Measurements from ENCODE around the gene PHYHIPL.

Gene PHYHIPL

DNA sequence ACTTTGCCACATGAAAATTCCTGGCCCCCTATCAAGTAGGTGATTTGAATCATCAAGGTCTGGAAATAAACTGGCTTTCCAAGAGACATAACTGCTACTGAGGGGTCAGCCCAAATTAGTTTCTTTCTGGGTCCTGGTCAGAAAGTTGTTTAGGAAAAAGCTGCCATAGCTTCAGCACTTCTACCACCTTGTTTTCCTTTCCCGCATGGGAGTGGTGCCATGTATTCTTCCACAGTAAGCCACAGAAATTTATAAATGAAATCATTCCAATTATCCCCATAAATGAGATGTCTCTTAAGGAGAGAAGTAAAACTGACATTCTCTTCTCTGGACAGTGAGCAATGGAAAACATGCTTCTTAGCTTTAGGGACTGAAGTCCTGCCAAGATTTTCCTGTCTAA lies 80.8 kb downstream of the PHYHIPL start:
- DNase-seq (ENCODE audit: low spot score) = no peak

DNA sequence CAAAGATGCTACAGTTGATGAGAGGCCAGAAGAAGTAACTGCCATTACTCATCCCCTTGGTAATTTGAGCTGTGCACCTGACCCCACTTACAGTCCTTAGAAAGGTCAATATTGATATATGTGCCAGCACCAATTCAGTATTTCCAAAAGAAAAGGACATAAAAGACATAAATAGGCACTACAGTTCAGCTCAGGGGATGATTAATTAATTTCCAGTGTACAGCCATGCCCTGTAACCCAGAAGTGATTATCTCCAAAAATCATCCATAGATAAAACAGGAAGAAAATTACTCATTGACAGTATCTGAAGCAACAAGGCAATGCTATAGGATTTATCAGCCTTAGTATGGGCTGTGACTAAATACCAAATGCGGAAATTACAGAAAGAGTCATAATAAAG lies 82.4 kb downstream of the PHYHIPL start:
- DNase-seq (ENCODE audit: low spot score) = no peak

DNA sequence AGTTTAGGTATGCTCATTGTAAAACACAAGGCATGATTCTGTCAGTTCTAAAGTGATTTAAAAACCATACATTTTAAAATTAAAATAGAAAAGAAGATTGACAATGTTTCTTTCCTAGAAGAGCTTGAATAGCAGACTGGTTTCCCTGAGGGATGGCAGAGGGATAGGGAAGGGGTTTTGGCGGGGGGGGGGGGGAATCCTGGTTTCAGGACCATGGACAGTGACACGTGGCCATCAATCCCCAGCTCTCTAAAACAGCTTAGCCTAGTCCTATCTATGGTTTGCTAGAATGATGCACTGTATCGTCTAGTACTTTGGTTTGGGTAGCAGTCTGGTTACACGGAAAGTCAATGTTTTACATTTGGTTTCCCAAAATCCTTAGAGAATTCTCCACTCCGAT lies 88.7 kb downstream of the PHYHIPL start:
- DNase-seq (ENCODE audit: low spot score) = no peak

DNA sequence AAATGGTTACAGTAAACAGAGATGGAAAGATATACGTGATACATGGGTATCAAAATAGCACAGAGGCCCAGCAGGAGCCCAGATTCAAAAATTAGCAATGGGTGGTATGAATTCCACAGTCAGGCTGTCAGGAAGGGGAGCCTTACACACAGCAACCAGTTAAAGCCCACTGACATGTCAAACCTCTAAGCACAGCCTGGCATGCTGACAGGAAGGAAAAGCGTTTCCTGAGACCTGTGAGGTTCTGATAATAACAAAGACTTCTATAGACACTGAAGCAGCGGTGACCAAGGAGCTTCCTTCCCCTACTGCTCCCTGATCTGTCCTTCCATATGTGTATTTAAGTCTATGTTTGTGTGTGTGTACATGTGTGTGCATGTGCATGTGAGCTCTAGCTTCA lies 89.9 kb downstream of the PHYHIPL start:
- no peak for DNase-seq (ENCODE audit: low spot score)

DNA sequence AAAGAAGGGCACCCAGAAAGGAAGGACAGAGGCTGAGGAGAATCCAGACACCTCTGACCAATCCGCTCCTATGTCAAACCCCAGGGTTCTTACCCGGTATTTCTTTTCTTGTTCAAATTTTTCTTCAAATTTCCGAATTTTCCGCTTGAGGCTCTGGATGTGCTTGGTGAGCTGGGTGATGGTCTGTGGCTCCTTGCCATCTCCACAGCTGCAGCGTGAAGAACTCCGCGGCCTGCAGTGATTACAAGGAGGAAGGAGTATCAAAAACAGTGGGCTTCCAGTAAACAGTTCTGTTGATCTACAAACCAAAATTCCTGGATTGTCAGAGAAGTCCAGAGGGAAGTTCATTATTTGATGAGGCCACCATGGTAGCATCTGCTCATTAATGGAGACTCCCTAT lies 92.0 kb downstream of the PHYHIPL start:
- DNase-seq (ENCODE audit: low spot score) = no peak

DNA sequence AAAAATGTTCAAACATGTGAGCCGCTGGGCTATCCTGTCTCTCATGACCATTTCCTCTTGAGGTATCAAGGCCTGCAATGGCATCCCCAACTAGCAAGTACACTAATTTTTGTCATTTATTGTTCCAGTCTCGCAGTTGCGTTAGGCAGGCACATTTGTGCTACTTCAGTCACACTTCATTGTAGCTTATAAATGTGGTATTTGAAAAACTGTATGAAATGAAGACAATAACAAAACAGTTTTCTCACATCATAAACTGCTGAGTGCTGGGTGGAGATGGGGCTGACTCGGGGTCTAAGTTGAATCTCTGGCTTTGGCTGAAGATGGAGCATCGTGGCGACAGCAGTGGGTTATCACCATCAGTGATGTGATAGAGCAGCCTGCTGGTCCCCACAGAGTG lies 93.2 kb downstream of the PHYHIPL start:
- DNase-seq (ENCODE audit: low spot score) = no peak

DNA sequence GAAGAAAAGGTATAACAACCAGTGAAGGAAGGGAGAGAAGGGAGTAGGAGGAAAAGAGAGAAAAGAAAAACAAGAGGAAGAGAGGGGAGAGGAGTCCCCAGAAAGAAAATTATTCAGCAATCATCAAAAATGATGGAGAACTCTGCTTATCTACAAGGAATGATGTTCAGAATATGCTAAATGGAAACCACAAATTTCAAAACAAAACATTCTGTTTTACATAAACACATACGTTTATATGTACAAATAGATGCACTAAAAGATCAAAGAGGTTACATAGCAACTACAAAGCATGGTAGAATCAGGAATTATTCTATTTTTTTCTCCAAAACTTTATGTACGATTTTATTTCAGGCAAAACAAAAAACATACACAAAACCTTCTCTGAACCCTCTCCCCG lies 94.0 kb downstream of the PHYHIPL start:
- no peak for DNase-seq (ENCODE audit: low spot score)

DNA sequence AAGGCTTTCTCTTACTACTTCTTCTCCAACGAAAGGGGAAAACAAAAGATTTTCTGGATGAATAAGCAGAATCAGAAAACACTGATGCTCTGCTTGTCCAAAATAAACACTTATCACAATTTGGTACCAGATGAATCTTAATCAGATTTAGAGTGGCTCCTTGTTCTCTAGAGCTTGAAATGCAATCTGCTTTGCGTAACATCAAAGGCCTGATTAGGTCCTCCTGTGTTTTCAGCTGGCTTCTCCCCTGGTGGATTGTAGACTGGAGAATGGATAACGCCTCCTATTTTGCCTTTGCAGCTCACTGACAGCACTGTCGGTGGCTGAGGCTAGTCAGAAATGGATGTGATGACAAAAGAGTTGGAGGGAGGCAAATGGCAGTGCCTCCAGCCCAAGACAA lies 94.7 kb downstream of the PHYHIPL start:
- DNase-seq (ENCODE audit: low spot score) = no peak

DNA sequence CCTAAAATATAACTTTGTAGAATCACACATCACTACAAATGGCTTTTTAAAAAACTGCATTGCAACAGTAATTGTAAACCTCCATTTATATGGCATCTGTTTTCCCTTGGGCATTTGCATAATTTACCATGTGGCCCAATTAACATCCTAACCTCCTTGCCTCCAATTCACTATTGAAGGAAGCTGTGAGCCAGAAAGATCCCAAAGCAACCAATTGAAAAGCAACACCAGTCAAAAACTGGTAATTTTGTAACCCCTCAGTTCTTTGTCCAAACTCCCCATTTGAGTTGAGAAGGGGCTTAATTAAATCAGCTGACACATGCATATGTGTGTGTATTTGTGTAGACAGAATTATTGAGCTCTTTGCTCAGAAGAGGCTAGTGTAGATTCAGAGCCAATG lies 95.6 kb downstream of the PHYHIPL start:
- DNase-seq (ENCODE audit: low spot score) = no peak

DNA sequence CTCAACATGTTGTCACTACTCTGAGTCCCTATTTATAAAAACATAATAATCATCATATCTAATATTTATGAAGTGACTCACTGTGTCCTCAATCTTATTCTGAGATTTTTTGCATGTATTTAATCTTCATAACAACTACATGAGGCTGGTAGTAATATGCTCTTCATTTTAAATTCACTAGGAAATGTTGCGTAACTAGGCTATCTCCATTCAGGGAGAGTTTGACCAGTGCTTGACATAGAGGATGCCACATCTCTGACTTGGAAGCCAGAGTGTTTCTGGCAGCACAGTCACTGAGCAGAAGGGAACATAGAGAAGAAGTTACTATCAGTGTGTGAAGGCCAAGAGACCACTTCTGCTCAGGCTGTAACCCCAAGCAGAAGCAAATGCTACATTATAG lies 97.0 kb downstream of the PHYHIPL start:
- no peak for DNase-seq (ENCODE audit: low spot score)

DNA sequence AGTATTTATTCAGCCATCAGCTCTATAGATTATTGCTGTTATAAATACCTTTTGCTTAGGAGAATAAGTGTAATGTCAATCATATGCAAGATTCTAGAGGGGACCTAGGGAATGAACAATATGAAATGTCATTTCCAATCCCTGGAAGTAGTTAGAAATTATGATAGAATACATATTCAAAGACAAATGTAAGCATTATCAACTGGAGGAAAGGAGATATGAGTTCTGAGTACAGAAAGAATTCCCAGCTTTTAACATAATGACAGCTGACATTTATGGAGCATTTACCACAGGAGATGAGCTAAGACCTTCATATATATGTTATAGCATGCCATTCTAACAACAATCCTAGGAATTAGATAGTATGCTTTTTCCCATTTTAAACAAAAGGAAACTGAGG lies 99.7 kb downstream of the PHYHIPL start:
- DNase-seq (ENCODE audit: low spot score) = no peak

DNA sequence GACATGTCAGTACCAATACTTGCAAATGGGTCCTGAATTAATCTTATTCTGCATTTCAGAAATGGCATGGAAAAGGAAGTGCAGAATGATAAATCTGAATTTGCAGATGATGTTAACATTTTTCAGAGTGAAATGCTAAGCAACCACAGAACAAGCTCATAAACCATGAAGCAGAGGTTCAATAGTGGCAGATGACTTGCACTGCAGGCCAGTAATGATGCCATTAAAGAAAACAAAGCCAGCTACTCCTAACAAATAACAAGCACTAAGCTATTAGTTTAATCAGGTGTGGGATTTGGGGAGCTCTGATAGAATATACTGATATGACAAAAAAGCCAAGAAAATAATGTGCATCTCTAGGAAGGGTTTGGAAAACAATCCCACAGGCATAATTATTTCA lies 100.5 kb downstream of the PHYHIPL start:
- DNase-seq (ENCODE audit: low spot score) = no peak

DNA sequence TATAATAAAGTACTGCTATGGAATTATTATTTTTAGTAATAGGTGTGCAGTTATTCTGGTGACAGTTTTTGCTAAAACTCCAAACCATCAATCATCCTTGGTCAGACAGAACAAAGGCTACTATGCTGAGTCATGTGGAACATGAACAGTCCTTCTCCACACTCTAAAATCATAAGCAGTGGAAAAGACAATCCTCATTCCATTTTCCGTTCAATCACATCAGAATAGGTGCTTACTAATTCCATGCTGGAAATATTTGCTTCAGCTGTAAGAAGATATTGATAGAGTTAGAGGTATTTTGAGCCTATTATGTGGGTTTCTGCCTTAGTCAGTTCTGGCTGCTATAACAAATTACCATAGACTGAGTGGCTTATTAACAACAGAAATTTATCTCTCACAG lies 103.0 kb downstream of the PHYHIPL start:
- no peak for DNase-seq (ENCODE audit: low spot score)

DNA sequence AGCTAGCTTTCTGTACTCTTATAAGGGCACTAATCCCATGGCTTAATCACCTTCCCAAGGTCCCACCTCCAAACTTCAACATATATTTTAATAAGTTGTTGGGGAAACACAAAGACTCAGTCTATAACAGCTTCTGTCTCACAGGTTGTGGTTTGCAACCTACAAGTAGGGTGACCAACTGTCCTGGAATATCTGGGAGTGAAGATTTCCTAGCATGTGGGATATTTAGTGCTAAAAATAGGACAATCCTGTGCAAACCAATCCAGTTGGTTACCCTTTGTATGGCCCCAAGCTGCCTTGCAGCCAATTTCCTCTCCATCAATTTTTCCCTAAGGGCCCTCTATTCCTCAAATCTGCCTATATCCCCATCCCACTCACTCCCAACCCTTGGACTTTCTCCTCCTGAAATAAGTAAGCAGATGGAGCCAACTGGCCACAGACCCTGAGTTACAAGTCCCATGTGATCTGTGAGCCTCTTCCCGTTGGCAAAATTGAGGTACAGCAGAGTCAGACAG lies 103.6 kb downstream of the PHYHIPL start:
- no peak for DNase-seq (ENCODE audit: low spot score)

DNA sequence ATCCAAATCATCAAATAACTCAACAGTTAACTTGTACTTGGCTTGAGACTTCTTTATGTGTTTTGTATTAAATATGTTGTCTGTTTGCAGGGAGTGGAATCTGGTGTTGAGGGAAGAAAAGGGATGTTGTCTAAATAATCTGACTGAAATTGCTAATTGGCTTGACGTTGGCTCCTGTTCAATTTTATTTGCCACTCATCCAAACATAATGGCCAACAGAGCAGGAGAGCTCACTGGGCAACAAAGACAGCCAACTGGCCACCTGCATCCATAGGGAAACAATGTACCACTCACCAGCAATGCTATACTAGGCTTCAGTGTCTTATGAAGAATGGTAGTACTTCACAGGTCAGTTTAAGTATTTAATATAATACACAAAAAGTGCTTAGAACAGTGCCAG lies 105.4 kb downstream of the PHYHIPL start:
- DNase-seq (ENCODE audit: low spot score) = no peak

DNA sequence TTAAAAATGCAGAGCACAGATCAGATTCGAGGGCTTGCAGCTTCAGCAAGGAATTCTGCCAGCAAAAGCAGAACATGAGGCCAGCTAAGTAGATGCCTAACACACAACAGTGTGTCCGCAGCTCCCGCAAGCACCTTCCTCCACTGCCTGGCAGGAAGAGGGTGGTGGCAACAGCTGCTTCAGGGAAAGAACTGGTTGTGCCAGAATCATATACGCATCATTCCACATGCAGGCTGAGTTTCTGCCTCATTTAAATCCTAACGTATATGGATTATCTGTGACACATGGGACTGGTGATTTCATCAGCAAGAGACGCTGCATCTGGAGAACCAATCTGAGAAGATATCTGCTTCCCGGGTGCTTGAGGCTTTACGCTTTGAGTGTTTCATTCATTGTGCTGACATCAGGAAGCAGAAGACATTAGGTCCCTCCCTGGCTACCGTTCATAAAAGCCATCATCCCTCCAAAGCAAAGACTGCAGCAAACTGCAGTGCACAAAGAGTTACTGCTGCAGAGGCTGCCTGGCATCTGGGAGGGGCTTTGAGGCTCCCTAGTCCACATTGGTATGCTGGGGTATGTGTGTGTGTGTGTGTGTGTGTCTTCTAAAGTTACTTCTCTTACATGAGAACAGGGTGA lies 107.1 kb downstream of the PHYHIPL start:
- DNase-seq (ENCODE audit: low spot score) = no peak

DNA sequence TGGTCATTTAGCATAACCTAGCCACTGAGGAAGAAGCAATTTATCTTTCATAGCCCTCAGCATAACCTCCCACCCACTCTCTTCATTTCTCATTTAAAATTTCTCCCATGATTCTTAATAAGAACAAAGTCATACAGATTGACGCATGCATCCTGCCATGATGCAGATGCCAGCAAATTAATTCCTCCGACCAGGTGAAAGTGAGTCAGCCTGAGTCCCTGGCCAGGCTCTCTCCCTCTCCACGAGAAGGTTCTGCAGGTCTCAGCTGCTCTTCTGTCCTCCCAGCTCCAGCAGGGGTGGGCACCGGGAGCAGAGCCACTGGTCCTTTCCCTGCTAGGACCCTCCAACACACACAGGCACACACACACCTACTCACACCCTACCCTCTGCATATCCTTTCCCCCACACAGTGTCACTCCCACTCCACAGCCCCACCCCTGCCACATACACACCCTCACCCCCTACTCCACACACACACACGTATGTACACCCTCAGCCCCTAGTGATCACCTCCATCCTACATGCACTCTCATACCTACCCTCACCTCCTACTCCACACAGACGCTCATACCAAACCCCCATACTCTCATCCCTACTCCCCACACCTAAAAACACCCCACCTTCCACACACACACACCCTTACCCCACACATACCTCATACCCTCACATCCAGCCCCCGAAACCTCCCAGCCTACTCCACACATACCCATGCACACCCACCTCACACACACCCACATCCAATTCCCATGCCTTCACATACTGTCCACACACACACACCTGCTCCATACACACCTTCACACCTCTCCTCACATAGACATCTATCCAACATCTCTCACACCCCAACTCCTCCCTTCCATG lies 107.9 kb downstream of the PHYHIPL start:
- no peak for DNase-seq (ENCODE audit: low spot score)

DNA sequence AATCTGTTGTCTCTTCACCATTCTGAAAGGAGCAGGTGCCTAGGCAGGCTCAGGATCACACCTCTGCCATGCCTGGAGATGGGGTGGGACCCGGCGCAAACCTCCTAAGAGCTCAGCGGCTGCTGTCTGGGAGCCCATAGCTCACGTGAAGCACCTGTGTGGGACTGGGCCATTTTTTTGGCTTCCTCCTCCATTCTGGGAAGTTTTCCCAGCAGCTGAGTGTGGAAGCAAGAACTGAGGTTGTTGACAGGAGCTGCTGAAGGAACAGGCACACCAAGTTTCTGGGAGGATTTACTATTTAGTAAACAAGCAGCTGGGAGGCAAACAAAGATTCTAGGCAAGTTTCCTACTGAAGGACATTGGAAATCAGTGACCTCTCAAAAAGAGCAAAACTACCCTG lies 108.6 kb downstream of the PHYHIPL start:
- DNase-seq (ENCODE audit: low spot score) = no peak

DNA sequence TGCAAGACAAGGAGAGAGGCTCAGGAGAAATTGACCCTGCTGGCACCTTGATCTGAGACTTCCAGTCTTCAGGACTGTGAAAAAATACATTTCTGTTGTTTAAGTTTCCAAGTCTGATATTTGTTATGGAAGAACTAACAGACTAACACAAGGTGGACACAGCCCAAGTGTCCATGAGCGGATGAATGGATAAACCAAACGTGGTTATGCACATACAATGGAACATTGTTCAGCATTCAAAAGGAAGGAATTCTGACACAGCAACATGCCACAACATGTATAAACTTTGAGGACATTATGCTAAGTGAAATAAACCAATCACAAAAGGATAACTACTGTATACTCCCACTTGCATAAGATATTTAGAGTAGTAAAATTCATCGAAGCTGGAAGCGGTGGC lies 109.4 kb downstream of the PHYHIPL start:
- DNase-seq (ENCODE audit: low spot score) = no peak

DNA sequence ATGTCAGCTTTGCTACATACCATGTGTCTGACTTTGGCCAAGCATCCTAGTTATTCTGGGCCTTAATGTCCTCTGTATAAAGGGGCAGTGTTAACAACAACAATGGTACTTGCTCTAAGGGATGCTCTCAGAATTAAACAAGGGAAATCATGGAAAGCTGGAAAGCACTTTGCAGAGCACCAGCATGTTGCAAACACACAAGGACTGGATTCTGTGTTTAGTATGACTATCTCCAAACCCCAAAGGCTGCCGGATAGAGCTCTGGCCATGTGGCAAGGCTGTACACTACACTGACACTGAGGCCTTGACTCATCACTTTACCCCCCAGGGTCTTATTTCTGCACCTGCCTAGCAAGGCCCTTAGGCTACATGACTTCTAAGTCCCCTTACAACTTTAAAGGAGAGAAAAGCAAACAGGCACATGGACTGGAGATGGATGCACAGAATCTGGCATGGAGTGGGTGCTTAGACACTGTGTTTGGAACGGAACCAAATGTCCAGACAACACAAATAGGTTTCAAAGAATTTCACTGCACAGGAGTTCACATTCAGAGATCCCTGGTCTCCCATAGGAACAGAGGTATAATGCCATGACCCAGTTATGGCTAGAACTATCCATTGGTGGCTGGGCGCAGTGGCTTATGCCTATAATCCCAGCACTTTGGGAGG lies 111.3 kb downstream of the PHYHIPL start:
- no peak for DNase-seq (ENCODE audit: low spot score)

DNA sequence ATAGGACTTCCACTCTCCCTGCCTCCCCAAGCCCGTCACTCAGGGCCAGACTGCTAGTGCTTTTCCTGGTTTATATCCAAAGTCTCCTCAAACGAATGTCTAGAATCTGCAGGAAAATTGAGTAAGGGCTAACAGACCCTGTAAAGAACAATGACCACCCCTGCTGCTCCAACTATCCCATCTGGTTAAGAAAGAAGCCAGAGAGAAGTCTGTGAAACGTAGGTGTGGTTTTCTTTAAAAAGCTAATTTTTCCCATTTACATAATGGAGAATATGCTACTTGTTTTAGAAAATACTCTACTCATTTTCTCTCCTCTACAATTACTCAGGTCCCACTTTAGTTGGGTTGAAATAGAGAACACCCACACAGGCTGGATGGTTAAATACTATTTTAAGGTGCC lies 113.4 kb downstream of the PHYHIPL start:
- no peak for DNase-seq (ENCODE audit: low spot score)

DNA sequence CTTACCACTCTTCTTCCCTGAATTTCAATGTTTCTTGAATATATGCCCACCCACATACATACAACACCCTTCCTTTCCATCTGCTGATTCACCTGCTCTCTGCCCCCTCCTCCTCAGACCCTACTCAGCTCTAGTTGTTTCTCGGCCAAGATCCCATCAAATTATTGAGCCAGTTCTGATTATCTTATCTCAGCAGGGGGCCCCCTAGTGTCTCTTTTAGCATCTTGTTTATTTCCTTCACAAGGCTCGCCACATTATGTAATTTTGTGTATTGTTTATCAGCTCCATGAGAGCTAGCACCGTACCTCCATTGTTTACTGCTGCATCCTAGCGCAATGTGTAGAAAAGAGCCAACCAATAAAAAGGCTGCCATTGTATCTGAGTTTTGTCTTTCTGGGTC lies 114.0 kb downstream of the PHYHIPL start:
- DNase-seq (ENCODE audit: low spot score) = no peak

Data from germinal center (tissue), 1 donor.